Measurements from ENCODE around the gene CUL7. TPM values are rescaled to one million over a fixed set of nuclear protein-coding genes. Genes with fewer than 3 reads are reported as not detected.

The CUL7 gene
- total RNA-seq, 1 experiment from 2014 or later, result 22.8 TPM

DNA sequence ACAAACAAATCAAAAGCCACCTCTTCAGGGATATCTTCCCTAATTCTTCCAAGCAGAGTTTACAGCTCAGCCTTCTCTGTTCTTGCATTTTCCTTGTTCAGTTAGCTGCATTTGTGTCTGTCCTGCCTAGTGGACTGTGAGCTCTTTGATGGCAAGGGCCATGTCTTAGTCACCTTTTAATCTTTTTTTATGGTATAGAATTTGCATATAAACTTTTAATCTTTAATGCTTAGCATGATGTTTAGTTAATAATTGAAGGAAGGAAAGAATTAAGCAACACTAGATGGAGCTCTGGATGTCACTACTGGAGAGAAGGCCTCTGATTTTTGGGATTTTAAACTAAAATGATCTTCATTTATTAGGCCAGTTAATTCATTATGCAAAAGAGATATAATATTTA is 57.1 kb downstream of the CUL7 start:
- H3K27me3 ChIP-seq (ENCODE audit: insufficient read depth, low read depth), result no peaks in the 10 kb centered on the region
- H3K9me2 ChIP-seq (ENCODE audit: insufficient read depth), result no peaks in the 10 kb centered on the region
- H2AFZ ChIP-seq, result no peak overlapping the region
- ChIA-PET CTCF (interaction anchor here (0.6 kb wide), 1 partner anchor 277 kb away, joined by 4 read pairs; no protein-coding TSS in a partner anchor), POLR2A (ENCODE audit: unreplicated experiment) (interaction anchor here (0.6 kb wide), 1 partner anchor 64 kb away, joined by 5 read pairs; no protein-coding TSS in a partner anchor)
- BruUV-seq (replicated peaks), result no TSS peak
- H3K4me1 ChIP-seq (replicated peaks; ENCODE audit: insufficient read depth), result no peaks in the 10 kb centered on the region
- no peak overlapping the region for H3K4me3 ChIP-seq
- DNase-seq, result no peak
- H3K9me3 ChIP-seq (ENCODE audit: insufficient read depth, low read depth), result no peaks in the 10 kb centered on the region
- no peaks in the 10 kb centered on the region for H3K79me2 ChIP-seq (ENCODE audit: low read depth)
- no peaks in the 10 kb centered on the region for H3F3A ChIP-seq (ENCODE audit: insufficient read depth, low read depth)
- no peak overlapping the region for H3K27ac ChIP-seq
- H3K4me2 ChIP-seq, result no peak overlapping the region
- intact Hi-C loops (cut with micrococcal nuclease; ENCODE audit: unreplicated experiment), result no loop called here
- TF ChIP-seq, protein P1, sequence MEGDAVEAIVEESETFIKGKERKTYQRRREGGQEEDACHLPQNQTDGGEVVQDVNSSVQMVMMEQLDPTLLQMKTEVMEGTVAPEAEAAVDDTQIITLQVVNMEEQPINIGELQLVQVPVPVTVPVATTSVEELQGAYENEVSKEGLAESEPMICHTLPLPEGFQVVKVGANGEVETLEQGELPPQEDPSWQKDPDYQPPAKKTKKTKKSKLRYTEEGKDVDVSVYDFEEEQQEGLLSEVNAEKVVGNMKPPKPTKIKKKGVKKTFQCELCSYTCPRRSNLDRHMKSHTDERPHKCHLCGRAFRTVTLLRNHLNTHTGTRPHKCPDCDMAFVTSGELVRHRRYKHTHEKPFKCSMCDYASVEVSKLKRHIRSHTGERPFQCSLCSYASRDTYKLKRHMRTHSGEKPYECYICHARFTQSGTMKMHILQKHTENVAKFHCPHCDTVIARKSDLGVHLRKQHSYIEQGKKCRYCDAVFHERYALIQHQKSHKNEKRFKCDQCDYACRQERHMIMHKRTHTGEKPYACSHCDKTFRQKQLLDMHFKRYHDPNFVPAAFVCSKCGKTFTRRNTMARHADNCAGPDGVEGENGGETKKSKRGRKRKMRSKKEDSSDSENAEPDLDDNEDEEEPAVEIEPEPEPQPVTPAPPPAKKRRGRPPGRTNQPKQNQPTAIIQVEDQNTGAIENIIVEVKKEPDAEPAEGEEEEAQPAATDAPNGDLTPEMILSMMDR (conservative IDR thresholded peaks at IDR 0.05), result no peak
- TF ChIP-seq EZH2 (IDR thresholded peaks at IDR 0.05; ENCODE audit: low read depth), result no peak
- H3K36me3 ChIP-seq (ENCODE audit: low read depth), result no peaks in the 10 kb centered on the region
- H4K20me1 ChIP-seq (ENCODE audit: insufficient read depth), result no peaks in the 10 kb centered on the region; the same call in 1 of the 2 replicates

DNA sequence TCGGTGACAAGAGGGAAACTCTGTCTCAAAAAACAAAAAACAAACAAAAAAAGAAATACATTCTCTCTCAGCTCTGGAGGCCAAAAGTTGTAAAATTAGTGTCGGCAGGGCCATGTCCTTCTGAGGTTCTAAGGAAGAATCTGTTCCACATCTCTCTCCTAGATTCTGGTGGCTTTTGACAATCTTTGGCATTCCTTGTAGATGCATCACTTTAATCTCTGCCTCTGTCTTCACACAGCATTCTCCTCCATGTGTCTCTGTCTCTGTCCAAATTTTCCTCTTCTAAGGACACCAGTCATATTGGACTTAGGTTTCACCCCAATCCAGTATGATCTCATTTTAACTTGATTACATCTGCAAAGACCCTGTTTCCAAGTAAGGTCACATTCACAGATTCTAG is 60.2 kb downstream of the CUL7 start:
- H3K9me3 ChIP-seq (ENCODE audit: insufficient read depth, low read depth), result no peaks in the 10 kb centered on the region
- no peak overlapping the region for H3K4me2 ChIP-seq
- no peak overlapping the region for H3K27ac ChIP-seq
- no peaks in the 10 kb centered on the region for H3F3A ChIP-seq (ENCODE audit: insufficient read depth, low read depth)
- H3K36me3 ChIP-seq (ENCODE audit: low read depth), result no peaks in the 10 kb centered on the region
- no peak overlapping the region for H3K4me3 ChIP-seq
- no peaks in the 10 kb centered on the region for H3K79me2 ChIP-seq (ENCODE audit: low read depth)
- DNase-seq, result no peak
- POLR2A ChIA-PET (ENCODE audit: unreplicated experiment), result no interaction called here
- H3K9me2 ChIP-seq (ENCODE audit: insufficient read depth), result no peaks in the 10 kb centered on the region
- H4K20me1 ChIP-seq (ENCODE audit: insufficient read depth), result no peaks in the 10 kb centered on the region; the same call in 1 of the 2 replicates
- no peak overlapping the region for H2AFZ ChIP-seq
- TF ChIP-seq, protein P1 (conservative IDR thresholded peaks at IDR 0.05), result no peak
- no peak for TF ChIP-seq EZH2 (IDR thresholded peaks at IDR 0.05; ENCODE audit: low read depth)
- CTCF ChIA-PET, result no interaction called here
- H3K27me3 ChIP-seq (ENCODE audit: insufficient read depth, low read depth), result no peaks in the 10 kb centered on the region
- H3K4me1 ChIP-seq (replicated peaks; ENCODE audit: insufficient read depth), result no peaks in the 10 kb centered on the region
- no TSS peak for BruUV-seq (replicated peaks)
- intact Hi-C loops (cut with micrococcal nuclease; ENCODE audit: unreplicated experiment), result no loop called here

DNA sequence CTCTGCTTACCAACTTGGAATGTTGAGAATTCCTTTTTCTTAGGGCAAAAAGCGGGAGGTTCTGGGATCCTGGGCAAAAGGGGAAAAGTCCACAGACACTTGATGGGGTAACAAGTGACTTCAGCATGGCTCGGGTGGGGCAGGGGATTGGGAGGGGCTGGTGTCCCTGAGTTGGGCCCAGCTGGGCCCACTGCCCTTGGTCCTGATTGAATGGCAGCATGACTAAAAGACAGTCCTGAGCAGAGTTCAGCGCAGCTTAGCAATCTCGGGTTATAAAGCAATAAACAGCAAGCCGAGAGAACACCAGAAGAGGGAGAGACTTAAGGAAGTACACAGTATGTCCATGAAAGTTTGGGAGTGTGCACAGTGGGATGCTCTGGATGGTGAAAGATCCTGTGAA is 63.7 kb downstream of the CUL7 start:
- DNase-seq, result no peak
- H3K27me3 ChIP-seq (ENCODE audit: insufficient read depth, low read depth), result no peaks in the 10 kb centered on the region
- intact Hi-C loops (cut with micrococcal nuclease; ENCODE audit: unreplicated experiment), result no loop called here
- no peaks in the 10 kb centered on the region for H3K9me2 ChIP-seq (ENCODE audit: insufficient read depth)
- H3K9me3 ChIP-seq (ENCODE audit: insufficient read depth, low read depth), result no peaks in the 10 kb centered on the region
- no peak overlapping the region for H2AFZ ChIP-seq
- ChIA-PET POLR2A (ENCODE audit: unreplicated experiment) (no interaction called here), CTCF (no interaction called here)
- H3K4me1 ChIP-seq (replicated peaks; ENCODE audit: insufficient read depth), result peaks cover 5% of the 10 kb centered on the region; the same call in 1 of the 2 replicates
- H3K4me3 ChIP-seq, result no peak overlapping the region
- H3K36me3 ChIP-seq (ENCODE audit: low read depth), result no peaks in the 10 kb centered on the region
- TF ChIP-seq EZH2 (IDR thresholded peaks at IDR 0.05; ENCODE audit: low read depth), result no peak
- TF ChIP-seq, protein P1 (conservative IDR thresholded peaks at IDR 0.05), result no peak
- H3K27ac ChIP-seq, result no peak overlapping the region
- no TSS peak for BruUV-seq (replicated peaks)
- no peaks in the 10 kb centered on the region for H3F3A ChIP-seq (ENCODE audit: insufficient read depth, low read depth)
- H3K4me2 ChIP-seq, result no peak overlapping the region
- peaks cover 11% of the 10 kb centered on the region; the same call in 1 of the 2 replicates for H3K79me2 ChIP-seq (ENCODE audit: low read depth)
- no peaks in the 10 kb centered on the region for H4K20me1 ChIP-seq (ENCODE audit: insufficient read depth)

Measured in PC-9 (cell line).